Fibroblast of villous mesenchyme (primary cell): ENCODE data around the gene HMX1. TPM values are rescaled to one million over a fixed set of nuclear protein-coding genes. Genes with fewer than 3 reads are reported as not detected.

Experiments
- DNase-seq: peaks from one replicate; pipeline ENCODE4 v3.0.0-alpha.2; 2010; ENCODE audit warnings: low read depth
- H3K4me3 ChIP-seq: 2 replicates; pipeline ENCODE4 v1.5.1; 2011; ENCODE audit warnings: low read depth, mild to moderate bottlenecking, low read length
- total RNA-seq: library from RNA; depleted of rRNA; stranded (reverse); fragments of >200 nt; gene quantifications from 2 replicates; pipeline ENCODE4 v1.2.3, GENCODE V29; 2012
- TF ChIP-seq, protein P1 (sequence below): IDR thresholded peaks from 2 replicates; pipeline ENCODE4 v1.5.1; 2012; ENCODE audit warnings: low read depth, mild to moderate bottlenecking, low read length; ENCODE audit not compliant: insufficient read depth

The HMX1 gene
- total RNA-seq, 1 donor, result not detected

GRCh38 chr4:8913121-8913857, 41.6 kb upstream of the HMX1 start:
- no peak for DNase-seq

DNA sequence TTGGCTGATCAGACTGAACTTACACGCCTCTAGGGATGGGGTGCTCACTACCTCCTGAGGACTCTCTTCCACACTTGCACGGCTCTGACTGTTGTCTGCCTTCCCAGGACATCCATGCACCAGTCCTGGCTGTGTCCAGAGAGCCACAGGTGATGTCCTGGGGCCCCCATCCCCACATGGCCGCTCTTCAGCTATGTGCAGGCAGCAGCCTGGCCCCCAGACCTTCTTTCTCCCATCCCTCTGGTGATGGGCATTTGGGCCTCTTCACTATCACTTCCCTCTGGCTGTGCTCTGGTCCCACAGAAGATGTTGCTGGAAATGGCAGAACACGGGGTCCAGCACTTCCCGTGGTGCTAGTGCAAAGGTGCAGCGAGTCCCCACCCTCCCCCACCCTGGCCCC, 40.9 kb upstream of the HMX1 start:
- TF ChIP-seq, protein P1, sequence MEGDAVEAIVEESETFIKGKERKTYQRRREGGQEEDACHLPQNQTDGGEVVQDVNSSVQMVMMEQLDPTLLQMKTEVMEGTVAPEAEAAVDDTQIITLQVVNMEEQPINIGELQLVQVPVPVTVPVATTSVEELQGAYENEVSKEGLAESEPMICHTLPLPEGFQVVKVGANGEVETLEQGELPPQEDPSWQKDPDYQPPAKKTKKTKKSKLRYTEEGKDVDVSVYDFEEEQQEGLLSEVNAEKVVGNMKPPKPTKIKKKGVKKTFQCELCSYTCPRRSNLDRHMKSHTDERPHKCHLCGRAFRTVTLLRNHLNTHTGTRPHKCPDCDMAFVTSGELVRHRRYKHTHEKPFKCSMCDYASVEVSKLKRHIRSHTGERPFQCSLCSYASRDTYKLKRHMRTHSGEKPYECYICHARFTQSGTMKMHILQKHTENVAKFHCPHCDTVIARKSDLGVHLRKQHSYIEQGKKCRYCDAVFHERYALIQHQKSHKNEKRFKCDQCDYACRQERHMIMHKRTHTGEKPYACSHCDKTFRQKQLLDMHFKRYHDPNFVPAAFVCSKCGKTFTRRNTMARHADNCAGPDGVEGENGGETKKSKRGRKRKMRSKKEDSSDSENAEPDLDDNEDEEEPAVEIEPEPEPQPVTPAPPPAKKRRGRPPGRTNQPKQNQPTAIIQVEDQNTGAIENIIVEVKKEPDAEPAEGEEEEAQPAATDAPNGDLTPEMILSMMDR, result no peak
- no peak overlapping the region for H3K4me3 ChIP-seq
- DNase-seq, result no peak

More at GRCh38 chr4:8913121-8913857, 41.6 kb upstream of the HMX1 start:
- TF ChIP-seq, protein P1, result no peak
- no peak overlapping the region for H3K4me3 ChIP-seq

DNA sequence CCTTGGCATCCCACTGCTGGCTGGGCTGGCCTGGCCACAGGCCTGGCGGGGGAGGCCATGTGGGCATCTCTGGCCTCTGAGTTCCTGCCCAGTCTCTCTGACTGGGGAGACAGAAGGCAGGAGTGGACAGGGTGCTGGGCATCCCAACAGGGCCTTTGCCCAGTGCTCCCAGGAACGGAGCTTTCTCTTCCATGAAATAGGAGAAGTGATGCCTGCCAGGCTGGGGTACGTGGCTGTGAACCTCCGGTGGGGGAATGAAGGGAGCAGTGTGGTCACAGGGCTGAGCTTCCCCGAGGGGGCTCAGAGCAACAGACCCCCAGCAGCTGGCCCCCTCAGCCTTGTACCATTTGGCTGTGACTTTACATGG, 40.4 kb upstream of the HMX1 start:
- no peak for DNase-seq
- H3K4me3 ChIP-seq, result no peak overlapping the region
- TF ChIP-seq, protein P1, result no peak

GRCh38 chr4:8911316-8912088, 39.9 kb upstream of the HMX1 start:
- TF ChIP-seq, protein P1, result no peak
- DNase-seq, result no peak
- H3K4me3 ChIP-seq, result no peak overlapping the region

- H3K4me3 ChIP-seq, result no peak overlapping the region
- DNase-seq, result no peak
- TF ChIP-seq, protein P1, result no peak
These were observed 39.2 kb upstream of the HMX1 start for GRCh38 chr4:8910822-8911315.

- no peak overlapping the region for H3K4me3 ChIP-seq
- TF ChIP-seq, protein P1, result no peak
- no peak for DNase-seq
These were observed 38.6 kb upstream of the HMX1 start for GRCh38 chr4:8910100-8910821.
